GM18498 (cell line): ENCODE data around the gene PCDH19.

Experiments used
- ATAC-seq: cut with Tn5 transposase; IDR thresholded peaks from one replicate; pipeline ENCODE4 v1.9.1; 2021; ENCODE audit warnings: mild to moderate bottlenecking, moderate library complexity; ENCODE audit not compliant: unreplicated experiment

PCDH19 gene

GRCh38 chrX:100405424-100405823 lies 4.6 kb downstream of the PCDH19 start:
- ATAC-seq: no peak

GRCh38 chrX:100404851-100405250 lies 5.2 kb downstream of the PCDH19 start:
- ATAC-seq: no peak

- ATAC-seq: no peak
Measured at GRCh38 chrX:100395781-100396180, 14.3 kb downstream of the PCDH19 start.

GRCh38 chrX:100381619-100382018 lies 28.5 kb downstream of the PCDH19 start:
- no peak for ATAC-seq

- no peak for ATAC-seq
Measured at GRCh38 chrX:100379388-100379986, 30.6 kb downstream of the PCDH19 start.

GRCh38 chrX:100377826-100378225 lies 32.2 kb downstream of the PCDH19 start:
- ATAC-seq: no peak

GRCh38 chrX:100376576-100376975 lies 33.5 kb downstream of the PCDH19 start:
- no peak for ATAC-seq

- ATAC-seq: no peak
Measured at GRCh38 chrX:100373673-100374072, 36.4 kb downstream of the PCDH19 start.

- no peak for ATAC-seq
Measured at GRCh38 chrX:100368167-100368566, 41.9 kb downstream of the PCDH19 start.

- no peak for ATAC-seq
Measured at GRCh38 chrX:100363896-100364295, 46.2 kb downstream of the PCDH19 start.

- no peak for ATAC-seq
Measured at GRCh38 chrX:100358766-100359165, 51.3 kb downstream of the PCDH19 start.

- no peak for ATAC-seq
Measured at GRCh38 chrX:100356351-100356896, 53.6 kb downstream of the PCDH19 start.

- no peak for ATAC-seq
Measured at GRCh38 chrX:100355680-100356079, 54.4 kb downstream of the PCDH19 start.

GRCh38 chrX:100353326-100353725 lies 56.7 kb downstream of the PCDH19 start:
- no peak for ATAC-seq

- no peak for ATAC-seq
Measured at GRCh38 chrX:100350704-100351489, 59.2 kb downstream of the PCDH19 start.

GRCh38 chrX:100349391-100349790 lies 60.7 kb downstream of the PCDH19 start:
- no peak for ATAC-seq

GRCh38 chrX:100341142-100341510 lies 68.9 kb downstream of the PCDH19 start:
- no peak for ATAC-seq

GRCh38 chrX:100340491-100341141 lies 69.5 kb downstream of the PCDH19 start:
- no peak for ATAC-seq

GRCh38 chrX:100328351-100328750 lies 81.7 kb downstream of the PCDH19 start:
- ATAC-seq: no peak

- no peak for ATAC-seq
Measured at GRCh38 chrX:100319716-100320115, 90.4 kb downstream of the PCDH19 start.

- no peak for ATAC-seq
Measured at GRCh38 chrX:100316987-100317386, 93.1 kb downstream of the PCDH19 start.

- ATAC-seq: no peak
Measured at GRCh38 chrX:100315566-100315965, 94.5 kb downstream of the PCDH19 start.
